SU-DHL-6 (cell line): ENCODE measurements around the gene NKX2-3.

Source experiments
- EZH2phosphoT487 ChIP-seq: fragments of 200-600 bp; sonication (generic), shearing (Covaris generic); conservative IDR thresholded peaks from 2 replicates; pipeline ENCODE4 v1.6.1; 2018; ENCODE audit warnings: mild to moderate bottlenecking, antibody characterized with exemption, low read length, moderate library complexity, mixed read lengths
- TF ChIP-seq, protein P1 (sequence below): fragments of 200-600 bp; sonication (generic); IDR thresholded peaks from one replicate; pipeline ENCODE4 v1.5.1; 2017; ENCODE audit warnings: antibody characterized with exemption, mild to moderate bottlenecking, low read length, moderate library complexity; ENCODE audit not compliant: insufficient read depth, poor library complexity, severe bottlenecking

DNA sequence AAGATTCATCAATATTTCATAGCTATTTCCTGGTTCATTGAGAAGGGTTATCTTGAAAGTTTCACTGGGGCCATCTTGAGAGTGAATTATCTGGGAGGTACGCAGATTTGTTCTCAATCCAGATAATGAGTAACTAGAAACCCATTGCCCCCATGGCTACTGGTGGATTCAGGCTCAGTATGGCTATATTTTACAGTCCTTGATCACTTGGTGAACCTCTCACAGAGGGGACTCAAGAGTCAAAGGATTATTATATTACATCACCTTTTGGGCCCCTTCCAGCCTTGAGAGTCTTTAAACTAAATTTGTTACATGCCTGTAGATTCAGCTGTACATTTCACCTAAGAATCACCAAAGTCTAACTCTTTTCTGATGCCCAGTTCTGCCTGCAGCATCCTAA lies 11.6 kb downstream of the NKX2-3 start:
- TF ChIP-seq, protein P1, sequence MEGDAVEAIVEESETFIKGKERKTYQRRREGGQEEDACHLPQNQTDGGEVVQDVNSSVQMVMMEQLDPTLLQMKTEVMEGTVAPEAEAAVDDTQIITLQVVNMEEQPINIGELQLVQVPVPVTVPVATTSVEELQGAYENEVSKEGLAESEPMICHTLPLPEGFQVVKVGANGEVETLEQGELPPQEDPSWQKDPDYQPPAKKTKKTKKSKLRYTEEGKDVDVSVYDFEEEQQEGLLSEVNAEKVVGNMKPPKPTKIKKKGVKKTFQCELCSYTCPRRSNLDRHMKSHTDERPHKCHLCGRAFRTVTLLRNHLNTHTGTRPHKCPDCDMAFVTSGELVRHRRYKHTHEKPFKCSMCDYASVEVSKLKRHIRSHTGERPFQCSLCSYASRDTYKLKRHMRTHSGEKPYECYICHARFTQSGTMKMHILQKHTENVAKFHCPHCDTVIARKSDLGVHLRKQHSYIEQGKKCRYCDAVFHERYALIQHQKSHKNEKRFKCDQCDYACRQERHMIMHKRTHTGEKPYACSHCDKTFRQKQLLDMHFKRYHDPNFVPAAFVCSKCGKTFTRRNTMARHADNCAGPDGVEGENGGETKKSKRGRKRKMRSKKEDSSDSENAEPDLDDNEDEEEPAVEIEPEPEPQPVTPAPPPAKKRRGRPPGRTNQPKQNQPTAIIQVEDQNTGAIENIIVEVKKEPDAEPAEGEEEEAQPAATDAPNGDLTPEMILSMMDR = no peak
- TF ChIP-seq EZH2phosphoT487 = no peak
